HepG2 (cell line): ENCODE results near the gene PTH1R. TPM values are rescaled to one million over a fixed set of nuclear protein-coding genes. Genes with fewer than 3 reads are reported as not detected.

Experiments used
- NAIF1 ChIP-seq: sonication (generic); formaldehyde crosslinking; IDR thresholded peaks from 2 replicates; pipeline ENCODE4 v1.5.0; 2020; ENCODE audit warnings: mild to moderate bottlenecking, missing genetic modification reagents, borderline replicate concordance
- ZNF749 ChIP-seq: sonication (generic); formaldehyde crosslinking; IDR thresholded peaks from 2 replicates; pipeline ENCODE4 v1.8.0; 2022; ENCODE audit warnings: mild to moderate bottlenecking, missing genetic modification reagents, moderate library complexity, borderline replicate concordance
- polyA plus RNA-seq, 8 experiments: library from polyadenylated mRNA; depleted of rRNA in 3 of 8; stranded (reverse) in 7 of 8; unstranded in 1 of 8; fragments of >200 nt; fragmentation: Illumina TruSeq in 4 of 8; extraction: Trizol in 4 of 8; gene quantifications; 2 replicates each; pipeline versions ENCODE4 v1.2.1 to v1.2.3, GENCODE V29; 2011 to 2016; ENCODE audit warnings: low read depth in 4 of 8, missing spikeins in 1 of 8, mixed read lengths in 1 of 8; ENCODE audit not compliant: insufficient read depth in 1 of 8
- total RNA-seq, 5 experiments: library from RNA; depleted of rRNA; stranded (reverse); fragments of >200 nt; fragmentation: Illumina TruSeq; extraction: Trizol; gene quantifications; 2 replicates each; pipeline ENCODE4 v1.2.3, GENCODE V29; 2016; ENCODE audit warnings: low read depth in 1 of 5
- TF ChIP-seq, protein P1 (sequence below): sonication (generic); formaldehyde crosslinking; IDR thresholded peaks from 2 replicates; pipeline ENCODE4 v1.4.0; 2020; ENCODE audit warnings: mild to moderate bottlenecking, missing genetic modification reagents
- TF ChIP-seq, protein P2 (sequence below): sonication (generic); formaldehyde crosslinking; IDR thresholded peaks from 2 replicates; pipeline ENCODE4 v1.5.1; 2020; ENCODE audit warnings: mild to moderate bottlenecking, moderate library complexity, missing genetic modification reagents

PTH1R gene
- total and polyA plus RNA-seq, 2 of the 13 experiments (the other 11 are each of a cell fraction or from before 2014, with no cell fraction given), result not detected

DNA sequence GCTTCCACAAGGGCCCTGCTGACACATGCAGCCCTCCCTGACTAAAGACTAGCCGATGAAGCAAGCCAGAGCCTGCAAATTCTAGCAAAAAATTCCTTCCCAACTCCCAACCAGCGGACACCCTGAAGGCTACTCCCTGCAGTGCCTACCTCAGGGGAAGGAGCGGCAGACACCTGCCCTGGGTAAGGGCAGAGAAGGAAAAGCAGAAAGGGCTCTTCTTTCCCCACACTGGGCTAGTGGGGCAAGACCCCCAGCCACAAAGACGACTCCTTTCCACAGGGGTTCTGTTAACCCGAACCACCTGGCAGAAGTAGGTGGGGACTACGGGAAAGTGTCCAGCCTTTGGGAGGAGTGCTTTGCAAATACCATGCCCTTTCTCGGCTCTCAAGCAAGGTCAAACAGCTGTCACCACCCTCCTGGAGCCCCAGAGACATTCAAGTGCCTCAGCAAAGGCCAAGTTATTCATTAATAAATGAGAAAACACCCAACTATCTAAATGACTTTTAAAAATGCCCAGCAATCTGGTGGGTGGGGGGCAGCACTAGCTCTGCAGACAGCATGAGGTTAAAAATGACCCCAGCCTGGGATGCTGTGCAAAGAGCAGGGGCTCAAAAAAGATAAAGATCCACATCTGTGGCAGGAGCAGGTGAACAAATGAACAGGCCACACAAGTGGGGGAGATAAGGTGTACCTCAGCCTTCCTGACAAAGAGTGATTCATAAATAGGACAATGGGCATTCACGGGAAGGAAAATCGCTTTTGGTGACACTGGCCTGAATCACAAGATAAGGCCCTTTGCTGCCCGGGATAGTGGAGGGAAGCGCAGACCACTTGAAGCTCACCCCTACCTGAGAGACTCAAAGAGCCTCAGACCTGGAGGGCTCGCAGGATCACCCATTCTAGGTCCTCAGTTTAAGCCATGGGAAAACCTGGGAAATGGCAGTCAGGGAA, 66.0 kb downstream of the PTH1R start (continued):
- TF ChIP-seq, protein P1, sequence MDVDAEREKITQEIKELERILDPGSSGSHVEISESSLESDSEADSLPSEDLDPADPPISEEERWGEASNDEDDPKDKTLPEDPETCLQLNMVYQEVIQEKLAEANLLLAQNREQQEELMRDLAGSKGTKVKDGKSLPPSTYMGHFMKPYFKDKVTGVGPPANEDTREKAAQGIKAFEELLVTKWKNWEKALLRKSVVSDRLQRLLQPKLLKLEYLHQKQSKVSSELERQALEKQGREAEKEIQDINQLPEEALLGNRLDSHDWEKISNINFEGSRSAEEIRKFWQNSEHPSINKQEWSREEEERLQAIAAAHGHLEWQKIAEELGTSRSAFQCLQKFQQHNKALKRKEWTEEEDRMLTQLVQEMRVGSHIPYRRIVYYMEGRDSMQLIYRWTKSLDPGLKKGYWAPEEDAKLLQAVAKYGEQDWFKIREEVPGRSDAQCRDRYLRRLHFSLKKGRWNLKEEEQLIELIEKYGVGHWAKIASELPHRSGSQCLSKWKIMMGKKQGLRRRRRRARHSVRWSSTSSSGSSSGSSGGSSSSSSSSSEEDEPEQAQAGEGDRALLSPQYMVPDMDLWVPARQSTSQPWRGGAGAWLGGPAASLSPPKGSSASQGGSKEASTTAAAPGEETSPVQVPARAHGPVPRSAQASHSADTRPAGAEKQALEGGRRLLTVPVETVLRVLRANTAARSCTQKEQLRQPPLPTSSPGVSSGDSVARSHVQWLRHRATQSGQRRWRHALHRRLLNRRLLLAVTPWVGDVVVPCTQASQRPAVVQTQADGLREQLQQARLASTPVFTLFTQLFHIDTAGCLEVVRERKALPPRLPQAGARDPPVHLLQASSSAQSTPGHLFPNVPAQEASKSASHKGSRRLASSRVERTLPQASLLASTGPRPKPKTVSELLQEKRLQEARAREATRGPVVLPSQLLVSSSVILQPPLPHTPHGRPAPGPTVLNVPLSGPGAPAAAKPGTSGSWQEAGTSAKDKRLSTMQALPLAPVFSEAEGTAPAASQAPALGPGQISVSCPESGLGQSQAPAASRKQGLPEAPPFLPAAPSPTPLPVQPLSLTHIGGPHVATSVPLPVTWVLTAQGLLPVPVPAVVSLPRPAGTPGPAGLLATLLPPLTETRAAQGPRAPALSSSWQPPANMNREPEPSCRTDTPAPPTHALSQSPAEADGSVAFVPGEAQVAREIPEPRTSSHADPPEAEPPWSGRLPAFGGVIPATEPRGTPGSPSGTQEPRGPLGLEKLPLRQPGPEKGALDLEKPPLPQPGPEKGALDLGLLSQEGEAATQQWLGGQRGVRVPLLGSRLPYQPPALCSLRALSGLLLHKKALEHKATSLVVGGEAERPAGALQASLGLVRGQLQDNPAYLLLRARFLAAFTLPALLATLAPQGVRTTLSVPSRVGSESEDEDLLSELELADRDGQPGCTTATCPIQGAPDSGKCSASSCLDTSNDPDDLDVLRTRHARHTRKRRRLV, result no peak
- TF ChIP-seq ZNF749 (no peak), NAIF1 (no peak)
- TF ChIP-seq, protein P2, sequence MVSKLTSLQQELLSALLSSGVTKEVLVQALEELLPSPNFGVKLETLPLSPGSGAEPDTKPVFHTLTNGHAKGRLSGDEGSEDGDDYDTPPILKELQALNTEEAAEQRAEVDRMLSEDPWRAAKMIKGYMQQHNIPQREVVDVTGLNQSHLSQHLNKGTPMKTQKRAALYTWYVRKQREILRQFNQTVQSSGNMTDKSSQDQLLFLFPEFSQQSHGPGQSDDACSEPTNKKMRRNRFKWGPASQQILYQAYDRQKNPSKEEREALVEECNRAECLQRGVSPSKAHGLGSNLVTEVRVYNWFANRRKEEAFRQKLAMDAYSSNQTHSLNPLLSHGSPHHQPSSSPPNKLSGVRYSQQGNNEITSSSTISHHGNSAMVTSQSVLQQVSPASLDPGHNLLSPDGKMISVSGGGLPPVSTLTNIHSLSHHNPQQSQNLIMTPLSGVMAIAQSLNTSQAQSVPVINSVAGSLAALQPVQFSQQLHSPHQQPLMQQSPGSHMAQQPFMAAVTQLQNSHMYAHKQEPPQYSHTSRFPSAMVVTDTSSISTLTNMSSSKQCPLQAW (CRISPR knock-in tag), result peak; percentile 47
